Right lobe of liver (tissue), 6 donors: ENCODE results near the gene NF1. TPM values are rescaled to one million over a fixed set of nuclear protein-coding genes. Genes with fewer than 3 reads are reported as not detected.

ENCODE experiments used
- ATAC-seq, 4 donors: fragments of 200-7000 bp; cut with Tn5 transposase; one replicate each; pipeline ENCODE4 v1.9.1; 2020; ENCODE audit warnings: mild to moderate bottlenecking in 4 of 4, moderate library complexity in 4 of 4
- DNase-seq, 3 donors: peaks; one replicate each; pipeline ENCODE4 v3.0.0-alpha.2; 2020
- H3K27ac ChIP-seq, 3 donors: fragments of 200-600 bp; one replicate each; pipeline ENCODE4 v1.8.0; 2022
- H3K27me3 ChIP-seq, 2 donors: fragments of 200-600 bp; one replicate each; pipeline ENCODE4 v1.8.0; 2022
- H3K36me3 ChIP-seq, 4 donors: fragments of 200-600 bp; sonication (generic) in 1 of 4; one replicate each; pipeline versions ENCODE4 v1.5.1 to v1.8.0; 2017 to 2022; ENCODE audit warnings: control low read depth in 1 of 4
- H3K4me1 ChIP-seq, 4 donors: fragments of 200-600 bp; sonication (generic) in 1 of 4; one replicate each; pipeline versions ENCODE4 v1.5.1 to v1.8.0; 2017 to 2022; ENCODE audit warnings: control low read depth in 1 of 4
- H3K4me3 ChIP-seq, 3 donors: fragments of 200-600 bp; one replicate each; pipeline ENCODE4 v1.8.0; 2022
- H3K9me3 ChIP-seq, 4 donors: fragments of 200-600 bp; sonication (generic) in 1 of 4; one replicate each; pipeline versions ENCODE4 v1.5.1 to v1.8.0; 2017 to 2022; ENCODE audit warnings: control low read depth in 1 of 4
- CTCF ChIP-seq, 4 donors: fragments of 200-600 bp in 3 of 4; fragments of 450-650 bp in 1 of 4; IDR thresholded peaks; one replicate each; pipeline versions ENCODE4 v1.5.1 to v1.8.0; 2016 to 2022; ENCODE audit warnings: antibody characterized with exemption in 4 of 4, mild to moderate bottlenecking in 2 of 4
- POLR2A ChIP-seq: fragments of 450-650 bp; IDR thresholded peaks from one replicate; pipeline ENCODE4 v1.6.1; 2017; ENCODE audit warnings: antibody characterized with exemption, mild to moderate bottlenecking
- WGBS: methylation state at CpG from one replicate; pipeline ENCODE4 v1.1.6; 2018; ENCODE audit warnings: low coverage, low lambda C conversion rate; ENCODE audit not compliant: insufficient coverage; ENCODE audit errors: missing lambda C conversion rate; 5-methylcytosine and 5-hydroxymethylcytosine counted together
- intact Hi-C, 2 donors: fragments of 100-400 bp; cut with DNase I; formaldehyde crosslinking; loops; one replicate each; pipeline versions ENCODE4 v1.11.2 to v1.14.1; 2022
- total RNA-seq, 6 experiments: library from RNA; depleted of rRNA in 2 of 6; stranded (reverse); fragments of >200 nt in 2 of 6; fragmentation: NEBNext Ultra II Directional in 3 of 6; extraction: Animal tissue kit (Norgen Biotek cat#: 25700) in 3 of 6; gene quantifications; one replicate each; pipeline versions ENCODE4 v1.1.0 to v1.2.4, GENCODE V29; 2016 to 2023
- donor health status: DM: no; HTN: yes; CAD: no.
- donor health status: DM: no; HTN: no; CAD: no.
- donor health status: DM: no; HTN: no; CAD: no.
- donor health status: DM: no; HTN: yes; CAD: no.
- donor health status: DM: no; HTN: yes; CAD: no.

NF1 gene
- total RNA-seq, 6 experiments from 2014 or later = 26.6 to 35.3 (median 30.0) TPM

GRCh38 chr17:31320791-31321190 lies 226.0 kb downstream of the NF1 start:
- no peaks in the 10 kb centered on the region for H3K27me3 ChIP-seq
- WGBS = 78% methylated on average over 1 of the region's 1 CpG
- intact Hi-C loops = no loop called here
- no peaks in the 10 kb centered on the region for H3K36me3 ChIP-seq
- peak overlapping the region in 2 of 3 donors; percentile 10 to 19 for H3K4me3 ChIP-seq
- ATAC-seq (peak in 2 of 4 donors; percentile 33 to 42), DNase-seq (no peak)
- no peaks in the 10 kb centered on the region for H3K4me1 ChIP-seq
- H3K9me3 ChIP-seq = no peaks in the 10 kb centered on the region
- TF ChIP-seq CTCF (IDR thresholded peaks at IDR 0.05) = no peak
- TF ChIP-seq POLR2A = no peak
- H3K27ac ChIP-seq = peak overlapping the region; percentile 5 to 66 (median 23)

GRCh38 chr17:31321481-31321880 lies 226.7 kb downstream of the NF1 start, which contains the start of gene EVI2A:
Gene EVI2A, minus strand, starts transcription at chr17:31321622. Its CDS starts 2,609 bp downstream, at chr17:31319013.
- DNase-seq (no peak), ATAC-seq (peak; percentile 43 to 80 (median 71))
- 48% methylated on average over 3 of the region's 3 CpGs for WGBS
- Histone ChIP-seq H3K9me3 (no peaks in the 10 kb centered on the region), H3K4me3 (peak within 1 kb of the TSS in 2 of 3 donors; percentile 10 to 19), H3K27me3 (no peaks in the 10 kb centered on the region), H3K4me1 (no peaks in the 10 kb centered on the region), H3K36me3 (no peaks in the 10 kb centered on the region), H3K27ac (peak within 1 kb of the TSS; percentile 5 to 66 (median 23))
- TF ChIP-seq CTCF (IDR thresholded peaks at IDR 0.05) (no peak), POLR2A (peak; percentile 31)
- intact Hi-C loops = no loop called here

GRCh38 chr17:31321966-31322365 lies 227.2 kb downstream of the NF1 start:
- H3K4me1 ChIP-seq = no peaks in the 10 kb centered on the region
- DNase-seq (no peak), ATAC-seq (no peak)
- WGBS = 73% methylated on average over 1 of the region's 4 CpGs
- no peaks in the 10 kb centered on the region for H3K27me3 ChIP-seq
- TF ChIP-seq POLR2A (no peak), CTCF (IDR thresholded peaks at IDR 0.05) (no peak)
- no peak overlapping the region for H3K4me3 ChIP-seq
- no peaks in the 10 kb centered on the region for H3K9me3 ChIP-seq
- intact Hi-C loops = no loop called here
- no peak overlapping the region for H3K27ac ChIP-seq
- no peaks in the 10 kb centered on the region for H3K36me3 ChIP-seq

GRCh38 chr17:31323551-31323950 lies 228.8 kb downstream of the NF1 start:
- TF ChIP-seq POLR2A = no peak
- TF ChIP-seq CTCF (IDR thresholded peaks at IDR 0.05) = no peak
- no peaks in the 10 kb centered on the region for H3K4me1 ChIP-seq
- DNase-seq (no peak), ATAC-seq (no peak)
- intact Hi-C loops = no loop called here
- H3K36me3 ChIP-seq = peaks cover 0 to 4% (median 0%) of the 10 kb centered on the region in 4 donors
- H3K27me3 ChIP-seq = no peaks in the 10 kb centered on the region
- no peaks in the 10 kb centered on the region for H3K9me3 ChIP-seq
- no peak overlapping the region for H3K27ac ChIP-seq
- no peak overlapping the region for H3K4me3 ChIP-seq
